ENCODE measurements around the gene SRI. TPM values are rescaled to one million over a fixed set of nuclear protein-coding genes. Genes with fewer than 3 reads are reported as not detected.
"Not testable (repeated sequence)": the region's sequence is repeated elsewhere in the genome, so short reads cannot be mapped to it uniquely, and the experiment has no call there.

The SRI gene
- total RNA-seq, 1 experiment from 2014 or later: 138 TPM

- H3K4me3 ChIP-seq (ENCODE audit: low read depth in 2 of 2, low read length in 2 of 2): no peak overlapping the region
- no peak for DNase-seq (ENCODE audit: low read depth, low spot score)
- no peaks in the 10 kb centered on the region for H3K4me1 ChIP-seq (ENCODE audit: control insufficient read depth, insufficient read depth, low read length)
- H3K9me3 ChIP-seq (ENCODE audit: control insufficient read depth, insufficient read depth, low read depth, low read length): no peaks in the 10 kb centered on the region
- no TSS peak for BruUV-seq (replicated peaks)
- CTCF ChIA-PET: no interaction called here
- TF ChIP-seq TCF7L2 (IDR thresholded peaks at IDR 0.05; ENCODE audit: low read depth, low read length): no peak
- no peak for TF ChIP-seq REST (IDR thresholded peaks at IDR 0.05; ENCODE audit: insufficient read depth in 1 of 2, low read depth in 2 of 2, low read length in 1 of 2)
- no peak for TF ChIP-seq SIN3A (IDR thresholded peaks at IDR 0.05; ENCODE audit: borderline replicate concordance, insufficient read depth, low read depth, low read length)
- no peak for TF ChIP-seq POLR2AphosphoS5 (IDR thresholded peaks at IDR 0.05; ENCODE audit: low read depth, low read length)
- no peak overlapping the region for H3K27ac ChIP-seq (ENCODE audit: low read length)
- POLR2A ChIA-PET: no interaction called here
- H3K36me3 ChIP-seq (ENCODE audit: control insufficient read depth, insufficient read depth, low read length): no peaks in the 10 kb centered on the region
- intact Hi-C loops (cut with micrococcal nuclease; ENCODE audit: unreplicated experiment): loop anchor here (10.0 kb wide), 1 partner anchor 372 kb away; no protein-coding TSS in a partner anchor
- in situ Hi-C loops (cut with HindIII; ENCODE audit: low pct_unique_long_range_greater_than_20kb, low sequenced_read_pairs): no loop called here
- H3K27me3 ChIP-seq (ENCODE audit: control insufficient read depth, insufficient read depth, low read length): no peaks in the 10 kb centered on the region; the same call in 1 of the 2 replicates
- no peak for ATAC-seq
These were observed 52.6 kb downstream of the SRI start for GRCh38 chr7:88167223-88167622.

GRCh38 chr7:88165697-88166096 lies 54.1 kb downstream of the SRI start:
- ChIA-PET CTCF (no interaction called here), POLR2A (no interaction called here)
- BruUV-seq (replicated peaks): no TSS peak
- DNase-seq (ENCODE audit: low read depth, low spot score): no peak
- Histone ChIP-seq H3K4me1 (ENCODE audit: control insufficient read depth, insufficient read depth, low read length) (no peaks in the 10 kb centered on the region), H3K9me3 (ENCODE audit: control insufficient read depth, insufficient read depth, low read depth, low read length) (no peaks in the 10 kb centered on the region), H3K27me3 (ENCODE audit: control insufficient read depth, insufficient read depth, low read length) (no peaks in the 10 kb centered on the region; the same call in 1 of the 2 replicates), H3K36me3 (ENCODE audit: control insufficient read depth, insufficient read depth, low read length) (no peaks in the 10 kb centered on the region), H3K4me3 (ENCODE audit: low read depth in 2 of 2, low read length in 2 of 2) (no peak overlapping the region), H3K27ac (ENCODE audit: low read length) (no peak overlapping the region)
- in situ Hi-C loops (cut with HindIII; ENCODE audit: low pct_unique_long_range_greater_than_20kb, low sequenced_read_pairs) (no loop called here), intact Hi-C loops (cut with micrococcal nuclease; ENCODE audit: unreplicated experiment) (loop anchor here (10.0 kb wide), 1 partner anchor 371 kb away; no protein-coding TSS in a partner anchor)
- no peak for ATAC-seq
- TF ChIP-seq POLR2AphosphoS5 (IDR thresholded peaks at IDR 0.05; ENCODE audit: low read depth, low read length): no peak
- TF ChIP-seq TCF7L2 (IDR thresholded peaks at IDR 0.05; ENCODE audit: low read depth, low read length): no peak
- TF ChIP-seq SIN3A (IDR thresholded peaks at IDR 0.05; ENCODE audit: borderline replicate concordance, insufficient read depth, low read depth, low read length): no peak
- no peak for TF ChIP-seq REST (IDR thresholded peaks at IDR 0.05; ENCODE audit: insufficient read depth in 1 of 2, low read depth in 2 of 2, low read length in 1 of 2)

GRCh38 chr7:88159741-88160140 lies 60.1 kb downstream of the SRI start:
- H3K4me1 ChIP-seq (ENCODE audit: control insufficient read depth, insufficient read depth, low read length); ATAC-seq; in situ Hi-C loops (cut with HindIII; ENCODE audit: low pct_unique_long_range_greater_than_20kb, low sequenced_read_pairs); CTCF ChIA-PET; H3K9me3 ChIP-seq (ENCODE audit: control insufficient read depth, insufficient read depth, low read depth, low read length); POLR2A ChIA-PET; H3K36me3 ChIP-seq (ENCODE audit: control insufficient read depth, insufficient read depth, low read length); H3K4me3 ChIP-seq (ENCODE audit: low read depth in 2 of 2, low read length in 2 of 2); BruUV-seq (replicated peaks); H3K27me3 ChIP-seq (ENCODE audit: control insufficient read depth, insufficient read depth, low read length); DNase-seq (ENCODE audit: low read depth, low spot score); H3K27ac ChIP-seq (ENCODE audit: low read length): not testable (repeated sequence)
- intact Hi-C loops (cut with micrococcal nuclease; ENCODE audit: unreplicated experiment): loop anchor here (10.0 kb wide), 1 partner anchor 365 kb away; no protein-coding TSS in a partner anchor

Measured in Panc1 (cell line).